ENCODE results near the gene CD22.
A peak's percentile ranks its signal among the peaks of the same experiment; 100 is the strongest.
"Not testable (repeated sequence)": the region's sequence is repeated elsewhere in the genome, so short reads cannot be mapped to it uniquely, and the experiment has no call there.

Gene CD22

GRCh38 chr19:35341565-35342225 lies 12.7 kb downstream of the CD22 start:
- DNase-seq (ENCODE audit: low read depth), result no peak

DNA sequence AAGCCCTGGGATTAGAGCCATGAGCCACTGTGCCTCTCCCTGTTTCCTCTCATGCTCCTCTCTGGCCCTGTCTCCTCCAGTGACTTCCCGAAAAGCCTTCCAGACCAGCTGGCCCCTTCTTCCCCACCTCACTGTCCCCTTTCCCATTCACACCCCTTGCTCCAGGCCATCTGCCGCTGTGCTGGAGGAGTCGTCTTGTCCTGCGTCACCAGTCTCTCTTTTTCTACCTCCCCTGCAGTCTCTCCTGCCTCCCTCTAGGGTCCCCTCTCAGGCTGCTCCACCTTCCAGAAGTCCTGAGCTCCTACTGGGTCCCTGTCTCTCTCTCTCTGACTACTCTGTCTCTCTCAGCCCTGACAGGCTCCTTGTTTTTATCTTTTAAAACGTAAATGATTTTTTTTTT lies 13.4 kb downstream of the CD22 start:
- DNase-seq (ENCODE audit: low read depth), result no peak

DNA sequence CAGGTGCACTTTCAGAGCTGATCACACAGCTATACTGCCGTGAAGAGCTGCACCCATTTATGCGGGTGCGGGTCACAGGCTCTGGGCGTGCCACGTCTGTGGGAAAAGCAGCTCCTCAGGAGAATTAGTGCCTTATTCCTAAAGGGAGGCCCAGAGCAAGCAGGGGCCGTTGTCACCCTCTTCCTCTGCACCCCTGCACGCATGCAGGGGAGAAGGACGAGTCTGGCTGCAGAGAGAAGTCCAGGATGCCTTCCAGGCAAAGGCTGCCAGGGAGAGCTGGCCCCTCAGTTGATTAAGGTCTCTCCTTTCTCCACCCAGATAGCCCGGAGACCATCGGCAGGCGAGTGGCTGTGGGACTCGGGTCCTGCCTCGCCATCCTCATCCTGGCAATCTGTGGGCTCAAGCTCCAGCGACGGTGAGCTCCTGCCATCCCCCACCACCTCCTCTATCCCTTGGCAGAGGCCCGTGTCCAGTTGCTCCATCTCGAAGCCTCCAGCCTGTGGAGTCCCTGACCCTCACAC lies 15.6 kb downstream of the CD22 start:
- DNase-seq (ENCODE audit: low read depth), result no peak

GRCh38 chr19:35345671-35346111 lies 16.7 kb downstream of the CD22 start:
- DNase-seq (ENCODE audit: low read depth), result no peak

DNA sequence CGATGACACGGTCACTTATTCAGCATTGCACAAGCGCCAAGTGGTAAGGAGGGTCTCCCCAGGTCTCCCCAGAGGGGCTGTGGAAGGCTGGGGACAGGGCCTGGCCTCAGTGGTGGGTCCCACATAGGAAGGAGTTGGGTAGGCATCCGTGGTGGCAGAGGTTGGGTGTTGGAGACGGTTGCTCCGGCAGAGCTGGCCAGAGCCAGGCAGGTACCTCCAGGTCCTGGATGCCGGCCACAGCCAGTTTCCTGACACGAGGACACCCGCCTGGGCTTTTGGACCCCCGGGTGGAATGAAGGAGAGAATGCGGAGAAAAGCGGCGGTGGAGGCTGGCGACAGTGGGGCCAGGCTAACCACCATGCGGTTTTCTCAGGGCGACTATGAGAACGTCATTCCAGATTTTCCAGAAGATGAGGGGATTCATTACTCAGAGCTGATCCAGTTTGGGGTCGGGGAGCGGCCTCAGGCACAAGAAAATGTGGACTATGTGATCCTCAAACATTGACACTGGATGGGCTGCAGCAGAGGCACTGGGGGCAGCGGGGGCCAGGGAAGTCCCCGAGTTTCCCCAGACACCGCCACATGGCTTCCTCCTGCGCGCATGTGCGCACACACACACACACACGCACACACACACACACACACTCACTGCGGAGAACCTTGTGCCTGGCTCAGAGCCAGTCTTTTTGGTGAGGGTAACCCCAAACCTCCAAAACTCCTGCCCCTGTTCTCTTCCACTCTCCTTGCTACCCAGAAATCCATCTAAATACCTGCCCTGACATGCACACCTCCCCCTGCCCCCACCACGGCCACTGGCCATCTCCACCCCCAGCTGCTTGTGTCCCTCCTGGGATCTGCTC lies 17.4 kb downstream of the CD22 start:
- DNase-seq (ENCODE audit: low read depth), result peak; percentile 70

DNA sequence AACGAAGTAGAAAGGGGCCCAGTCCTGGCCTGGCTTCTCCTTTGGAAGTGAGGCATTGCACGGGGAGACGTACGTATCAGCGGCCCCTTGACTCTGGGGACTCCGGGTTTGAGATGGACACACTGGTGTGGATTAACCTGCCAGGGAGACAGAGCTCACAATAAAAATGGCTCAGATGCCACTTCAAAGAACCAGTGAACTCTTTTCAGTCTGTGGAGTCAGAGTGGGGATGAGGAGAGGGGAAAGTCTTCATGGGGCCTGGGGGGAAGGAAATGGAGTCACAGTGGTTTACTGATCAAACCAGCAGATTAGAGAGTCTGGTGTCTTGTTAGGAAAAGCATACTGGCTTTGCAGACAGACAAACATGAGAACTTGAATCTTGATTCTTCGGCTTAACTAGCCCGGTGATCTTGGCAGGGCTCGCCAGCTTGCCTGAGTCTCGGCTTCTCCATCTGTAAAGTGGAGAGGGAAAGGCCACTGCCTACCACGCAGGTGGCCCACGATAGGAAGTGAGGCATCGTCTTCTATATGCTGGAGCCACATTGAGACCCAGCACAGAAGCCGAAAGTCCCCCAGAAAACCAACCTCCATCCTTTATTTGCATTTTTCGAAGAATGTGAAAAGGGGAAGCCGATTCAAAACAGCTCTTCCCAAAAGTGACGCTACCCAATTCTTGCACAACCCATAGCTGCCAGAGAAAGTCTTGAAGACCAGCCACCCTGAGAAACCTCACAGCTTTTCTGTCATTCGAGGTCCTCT lies 18.4 kb downstream of the CD22 start, which contains the start of gene FFAR1:
TSS of gene FFAR1 (plus strand) at position 732 of the 759 bp plus-strand sequence. CDS start 3,650 bp downstream, outside the sequence.
- DNase-seq (ENCODE audit: low read depth), result peak; percentile 53

GRCh38 chr19:35347930-35348298 lies 18.9 kb downstream of the CD22 start:
- no peak for DNase-seq (ENCODE audit: low read depth)

- no peak for DNase-seq (ENCODE audit: low read depth)
Observed at GRCh38 chr19:35348911-35349611, 20.1 kb downstream of the CD22 start.

GRCh38 chr19:35349614-35350521 lies 20.9 kb downstream of the CD22 start:
- DNase-seq (ENCODE audit: low read depth), result no peak

DNA sequence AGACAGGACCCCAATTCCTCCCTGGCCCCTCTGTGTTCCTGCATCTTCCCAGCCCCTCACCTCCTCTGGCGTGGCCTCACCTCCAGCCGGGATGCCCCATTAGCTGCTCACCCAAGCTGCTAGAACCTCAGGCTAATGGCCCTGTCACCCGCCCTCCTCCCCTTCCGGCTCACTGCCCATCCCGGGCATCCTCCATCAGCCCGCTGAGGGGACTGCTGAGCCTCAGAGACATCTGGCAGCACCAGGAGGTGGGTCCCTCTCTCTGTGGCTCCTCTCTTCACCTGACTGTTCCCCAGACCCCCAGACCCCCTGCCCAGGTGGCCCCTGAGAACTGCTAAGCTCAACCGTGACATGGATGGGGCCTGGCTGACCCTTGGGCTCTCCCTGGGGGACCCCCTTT lies 21.6 kb downstream of the CD22 start:
- DNase-seq (ENCODE audit: low read depth), result no peak

DNA sequence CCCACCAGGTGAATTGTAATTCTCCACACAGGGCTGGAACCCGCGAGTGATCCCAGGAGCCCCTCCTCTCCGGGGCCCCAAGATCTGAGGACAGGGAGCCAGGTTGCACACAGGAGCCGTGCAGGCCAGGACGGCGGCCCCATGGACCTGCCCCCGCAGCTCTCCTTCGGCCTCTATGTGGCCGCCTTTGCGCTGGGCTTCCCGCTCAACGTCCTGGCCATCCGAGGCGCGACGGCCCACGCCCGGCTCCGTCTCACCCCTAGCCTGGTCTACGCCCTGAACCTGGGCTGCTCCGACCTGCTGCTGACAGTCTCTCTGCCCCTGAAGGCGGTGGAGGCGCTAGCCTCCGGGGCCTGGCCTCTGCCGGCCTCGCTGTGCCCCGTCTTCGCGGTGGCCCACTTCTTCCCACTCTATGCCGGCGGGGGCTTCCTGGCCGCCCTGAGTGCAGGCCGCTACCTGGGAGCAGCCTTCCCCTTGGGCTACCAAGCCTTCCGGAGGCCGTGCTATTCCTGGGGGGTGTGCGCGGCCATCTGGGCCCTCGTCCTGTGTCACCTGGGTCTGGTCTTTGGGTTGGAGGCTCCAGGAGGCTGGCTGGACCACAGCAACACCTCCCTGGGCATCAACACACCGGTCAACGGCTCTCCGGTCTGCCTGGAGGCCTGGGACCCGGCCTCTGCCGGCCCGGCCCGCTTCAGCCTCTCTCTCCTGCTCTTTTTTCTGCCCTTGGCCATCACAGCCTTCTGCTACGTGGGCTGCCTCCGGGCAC lies 22.6 kb downstream of the CD22 start:
- DNase-seq (ENCODE audit: low read depth), result no peak

DNA sequence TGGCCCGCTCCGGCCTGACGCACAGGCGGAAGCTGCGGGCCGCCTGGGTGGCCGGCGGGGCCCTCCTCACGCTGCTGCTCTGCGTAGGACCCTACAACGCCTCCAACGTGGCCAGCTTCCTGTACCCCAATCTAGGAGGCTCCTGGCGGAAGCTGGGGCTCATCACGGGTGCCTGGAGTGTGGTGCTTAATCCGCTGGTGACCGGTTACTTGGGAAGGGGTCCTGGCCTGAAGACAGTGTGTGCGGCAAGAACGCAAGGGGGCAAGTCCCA lies 23.1 kb downstream of the CD22 start:
- no peak for DNase-seq (ENCODE audit: low read depth)

DNA sequence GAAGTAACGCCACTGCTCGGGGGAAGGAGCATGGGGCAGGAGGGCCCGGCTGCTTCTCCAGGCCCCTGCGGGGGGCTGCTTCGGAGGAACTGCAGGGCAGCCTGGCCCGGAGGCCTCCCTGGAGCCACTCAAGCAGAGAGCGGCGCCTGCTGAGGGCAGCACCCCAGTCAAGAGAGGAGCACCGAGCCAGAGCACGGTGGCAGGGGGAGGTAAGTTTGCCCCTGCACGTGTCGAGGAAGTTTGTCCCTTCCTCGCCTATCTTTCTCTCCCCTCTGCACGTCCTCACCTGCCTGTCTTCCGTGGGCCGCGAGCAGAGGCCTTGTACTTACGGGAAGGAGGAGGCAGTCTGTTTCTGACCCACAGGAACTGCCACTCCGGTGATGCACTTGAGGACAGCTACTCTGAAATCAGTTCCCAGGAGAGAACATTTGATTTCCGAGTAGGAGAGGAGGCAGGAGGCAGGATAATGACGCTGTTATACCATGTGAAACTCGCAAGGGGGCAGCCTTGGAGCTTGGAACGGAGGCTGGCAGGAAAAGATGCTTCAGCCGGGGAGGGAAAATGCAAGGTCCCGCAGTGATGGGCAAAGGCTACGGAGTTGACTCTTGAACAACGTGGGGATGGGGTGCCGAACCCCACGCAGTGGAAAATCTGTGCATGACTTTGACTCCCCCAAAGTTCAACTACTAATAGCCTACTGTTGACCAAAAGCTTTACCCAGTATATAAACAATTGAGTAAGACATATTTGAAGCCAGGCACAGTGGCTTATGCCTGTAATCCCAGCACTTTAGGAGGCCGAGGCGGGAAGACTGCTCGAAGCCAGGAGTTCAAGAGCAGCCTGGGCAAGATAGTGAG lies 23.7 kb downstream of the CD22 start:
- DNase-seq (ENCODE audit: low read depth), result peak; percentile 42

- DNase-seq (ENCODE audit: low read depth), result no peak
Observed at GRCh38 chr19:35353635-35354034, 24.6 kb downstream of the CD22 start.

- no peak for DNase-seq (ENCODE audit: low read depth)
Observed at GRCh38 chr19:35354898-35355297, 25.9 kb downstream of the CD22 start.

GRCh38 chr19:35355791-35356460 lies 26.9 kb downstream of the CD22 start:
- no peak for DNase-seq (ENCODE audit: low read depth)

- no peak for DNase-seq (ENCODE audit: low read depth)
Observed at GRCh38 chr19:35357867-35358573, 29.0 kb downstream of the CD22 start, which contains the start of gene FFAR3. TSS of gene FFAR3 (plus strand) at chr19:35358460. CDS start at chr19:35358891, 431 bp downstream.

- not testable (repeated sequence) for DNase-seq (ENCODE audit: low read depth)
Observed at GRCh38 chr19:35358834-35359233, 29.8 kb downstream of the CD22 start.

Data from T-helper 22 cell (primary cell).